K562 (cell line): ENCODE data around the gene PKDCC. TPM values are rescaled to one million over a fixed set of nuclear protein-coding genes. Genes with fewer than 3 reads are reported as not detected.

Experiments
- ATAC-seq: fragments of 200-7000 bp; cut with Tn5 transposase; 3 replicates; pipeline ENCODE4 v1.9.1; 2020; ENCODE audit warnings: moderate library complexity
- BruUV-seq: library from RNA; stranded (reverse); fragments of 400-500 nt; replicated peaks from 2 replicates; lab custom pipeline; 2021; lab: Mats Ljungman, UMichigan
- CTCF ChIA-PET: fragments of 300-600 bp; formaldehyde crosslinking; extraction: SDS; loops from one replicate; lab custom pipeline; 2021; ENCODE audit warnings: low intra/inter-chr PET ratio; lab: Yijun Ruan, JAX
- POLR2A ChIA-PET: fragments of 300-600, 350-650 bp; sonication (Branson Sonifier 250); formaldehyde crosslinking; extraction: SDS; loops from one replicate; lab custom pipeline; 2021; ENCODE audit warnings: antibody characterized with exemption, inconsistent platforms; lab: Yijun Ruan, JAX
- DNase-seq, 4 experiments: peaks; one replicate each; pipeline versions ENCODE4 v3.0.0 to v3.0.0-alpha.2; 2011 to 2018; ENCODE audit warnings: low spot score in 3 of 4, mixed read lengths in 3 of 4; ENCODE audit errors: extremely low read depth in 1 of 4
- FAIRE-seq: peaks from 2 replicates; lab custom pipeline; 2011; peaks lifted over from hg19 to GRCh38; lab: Jason Lieb, UNC
- H2AFZ ChIP-seq: 2 replicates; pipeline ENCODE4 v1.6.0; 2011; ENCODE audit warnings: low read depth, low read length, control low read depth, inconsistent platforms
- H3K27ac ChIP-seq: fragments of 200-600 bp; 3 replicates; pipeline ENCODE4 v1.8.0; 2011; ENCODE audit warnings: low read depth, mild to moderate bottlenecking, control low read depth, inconsistent platforms, low read length, moderate library complexity, mixed read lengths; ENCODE audit errors: extremely low read depth
- H3K27me3 ChIP-seq, 2 experiments: fragments of 300-600 bp in 1 of 2; 2 replicates in 1 of 2; 3 replicates in 1 of 2; pipeline versions ENCODE4 v1.6.0 to v1.8.0; 2011; ENCODE audit warnings: inconsistent platforms in 2 of 2, low read length in 2 of 2, mild to moderate bottlenecking in 1 of 2, mixed read lengths in 1 of 2, moderate library complexity in 1 of 2; ENCODE audit not compliant: control insufficient read depth in 2 of 2, insufficient read depth in 2 of 2
- H3K36me3 ChIP-seq: fragments of 300-600 bp; 3 replicates; pipeline ENCODE4 v1.8.0; 2011; ENCODE audit warnings: mild to moderate bottlenecking, low read length, inconsistent platforms; ENCODE audit not compliant: control insufficient read depth, insufficient read depth
- H3K4me1 ChIP-seq, 2 experiments: fragments of 200-600 bp in 1 of 2; replicated peaks in 1 of 2; 2 replicates in 1 of 2; 3 replicates in 1 of 2; pipeline versions ENCODE4 v1.5.1 to v1.8.0; 2011; ENCODE audit warnings: inconsistent platforms in 2 of 2, low read length in 2 of 2, mild to moderate bottlenecking in 1 of 2, mixed read lengths in 1 of 2, moderate library complexity in 1 of 2; ENCODE audit not compliant: control insufficient read depth in 2 of 2, insufficient read depth in 2 of 2
- H3K4me2 ChIP-seq: 2 replicates; pipeline ENCODE4 v1.6.1; 2011; ENCODE audit warnings: low read length, control low read depth, inconsistent platforms, mixed read lengths; ENCODE audit not compliant: insufficient read depth
- H3K4me3 ChIP-seq: fragments of 200-600 bp; sonication (generic), shearing (Covaris generic); 2 replicates; pipeline ENCODE4 v1.5.1; 2016; ENCODE audit warnings: control low read depth, inconsistent platforms
- H3K79me2 ChIP-seq: fragments of 200-600 bp; 3 replicates; pipeline ENCODE4 v1.8.0; 2011; ENCODE audit warnings: low read length, inconsistent platforms; ENCODE audit not compliant: control insufficient read depth, insufficient read depth
- H3K9ac ChIP-seq, 2 experiments: 2 replicates each; pipeline versions ENCODE4 v1.6.0 to v1.6.1; 2011; ENCODE audit warnings: low read depth in 2 of 2, low read length in 2 of 2, control low read depth in 1 of 2, inconsistent platforms in 1 of 2, mild to moderate bottlenecking in 1 of 2, mixed read lengths in 1 of 2; ENCODE audit not compliant: insufficient read depth in 1 of 2
- H3K9me1 ChIP-seq: one replicate; pipeline ENCODE4 v1.6.0; 2011; ENCODE audit warnings: inconsistent platforms, mild to moderate bottlenecking, low read length, moderate library complexity; ENCODE audit not compliant: control insufficient read depth, insufficient read depth
- H3K9me3 ChIP-seq: replicated peaks from 2 replicates; pipeline ENCODE4 v1.5.1; 2011; ENCODE audit warnings: low read depth, low read length, inconsistent platforms; ENCODE audit not compliant: control insufficient read depth, insufficient read depth
- H4K20me1 ChIP-seq: replicated peaks from 2 replicates; pipeline ENCODE4 v1.6.1; 2011; ENCODE audit warnings: low read length, inconsistent platforms, mixed read lengths; ENCODE audit not compliant: control insufficient read depth, insufficient read depth
- ARID1B ChIP-seq: fragments of 450-650 bp; IDR thresholded peaks from 2 replicates; pipeline ENCODE4 v1.6.1; 2016; ENCODE audit warnings: antibody characterized with exemption, mild to moderate bottlenecking, inconsistent platforms
- FOXP1 ChIP-seq: sonication (generic); formaldehyde crosslinking; IDR thresholded peaks from 2 replicates; pipeline ENCODE4 v1.8.0; 2022; ENCODE audit warnings: mild to moderate bottlenecking, missing genetic modification reagents
- LEF1 ChIP-seq: fragments of 450-650 bp; IDR thresholded peaks from 2 replicates; pipeline ENCODE4 v1.6.1; 2016; ENCODE audit warnings: mild to moderate bottlenecking
- SUPT5H ChIP-seq: fragments of 450-650 bp; IDR thresholded peaks from 2 replicates; pipeline ENCODE4 v1.6.1; 2016
- TAF7 ChIP-seq: fragments of 450-650 bp; IDR thresholded peaks from 2 replicates; pipeline ENCODE4 v1.6.1; 2016; ENCODE audit warnings: missing genetic modification characterization, missing compliant biosample characterization
- ZNF140 ChIP-seq: fragments of 250-450 bp; sonication (Bioruptor Pico); IDR thresholded peaks from 2 replicates; pipeline ENCODE4 v1.8.0; 2021; ENCODE audit warnings: moderate library complexity, mild to moderate bottlenecking, inconsistent platforms
- ZNF778 ChIP-seq: fragments of 450-650 bp; formaldehyde crosslinking; IDR thresholded peaks from 2 replicates; pipeline ENCODE4 v1.4.0; 2020; ENCODE audit warnings: mild to moderate bottlenecking, moderate library complexity
- WGBS: fragments of 100-300 bp; shearing (Covaris generic); methylation state at CpG from one replicate; pipeline ENCODE4 v1.1.6; 2016; ENCODE audit warnings: low coverage, mixed read lengths; ENCODE audit not compliant: insufficient coverage; ENCODE audit errors: missing lambda C conversion rate; 5-methylcytosine and 5-hydroxymethylcytosine counted together
- in situ Hi-C: fragments of 300-500 bp; cut with MboI; formaldehyde crosslinking; loops from 4 replicates; pipeline ENCODE4 v1.15.0; 2018; ENCODE audit warnings: inconsistent platforms, mixed read lengths
- intact Hi-C: fragments of 100-400 bp; cut with micrococcal nuclease; formaldehyde crosslinking; loops from 2 replicates; pipeline ENCODE4 v1.14.2; 2022
- polyA plus RNA-seq, 8 experiments: library from polyadenylated mRNA; depleted of rRNA in 4 of 8; stranded (reverse) in 5 of 8; unstranded in 3 of 8; fragments of >200 nt; fragmentation: Nextera tagmentation in 2 of 8; fragmentation: Illumina TruSeq in 1 of 8; extraction: Ambion mirVana in 2 of 8; extraction: Trizol in 1 of 8; gene quantifications; 2 replicates each; pipeline versions ENCODE4 v1.2.1 to v1.2.3, GENCODE V29; 2011 to 2014; ENCODE audit warnings: inconsistent platforms in 1 of 8, missing spikeins in 1 of 8
- total RNA-seq, 7 experiments: library from RNA; depleted of rRNA in 6 of 7; stranded (reverse); fragments of >200 nt in 6 of 7; fragmentation: Illumina TruSeq in 2 of 7; extraction: Trizol in 2 of 7; gene quantifications; 2 replicates each; pipeline versions ENCODE4 v1.2.1 to v1.2.3, GENCODE V29; 2011 to 2021; ENCODE audit warnings: low replicate concordance in 1 of 7

PKDCC gene
- total and polyA plus RNA-seq, 9 of the 15 experiments (the other 6 are each of a cell fraction or from before 2014, with no cell fraction given): 0.62 to 14.8 (median 1.3) TPM; not detected in 2

- H3K4me3 ChIP-seq: no peak overlapping the region
- no peak for FAIRE-seq
- 21% methylated on average over 24 of the region's 24 CpGs for WGBS
- no TSS peak for BruUV-seq
- DNase-seq: no peak
- ChIA-PET CTCF (interaction anchor here (0.6 kb wide), 1 partner anchor 35 kb away, joined by 3 read pairs; no protein-coding TSS in a partner anchor), POLR2A (interaction anchor here (0.9 kb wide), 1 partner anchor 15 kb away, joined by 3 read pairs; no protein-coding TSS in a partner anchor)
- no peak overlapping the region; a peak in 1 of 4 replicates for H3K9ac ChIP-seq
- H4K20me1 ChIP-seq: peaks cover 2% of the 10 kb centered on the region; the same call in 1 of the 2 replicates
- H2AFZ ChIP-seq: no peak overlapping the region
- in situ Hi-C loops: no loop called here
- TF ChIP-seq ZNF140 (CRISPR knock-in tag) (no peak), ZNF778 (no peak), TAF7 (no peak), LEF1 (no peak), ARID1B (no peak), FOXP1 (CRISPR knock-in tag) (no peak), SUPT5H (no peak)
- TF ChIP-seq, all 486 proteins: peak for 0
- H3K9me1 ChIP-seq: peaks cover 2% of the 10 kb centered on the region
- intact Hi-C loops: no loop called here
- H3K27ac ChIP-seq: no peak overlapping the region
- H3K4me2 ChIP-seq: no peak overlapping the region
- no peaks in the 10 kb centered on the region for H3K9me3 ChIP-seq
- no peaks in the 10 kb centered on the region for H3K79me2 ChIP-seq
- H3K27me3 ChIP-seq: peaks cover 8 to 68% of the 10 kb centered on the region in 2 experiments; a peak in 4 of 5 replicates
- peak; percentile 9; the same call in 1 of the 3 replicates for ATAC-seq
- H3K4me1 ChIP-seq: peaks cover under 1 to 8% of the 10 kb centered on the region in 2 experiments; a peak in 4 of 5 replicates
- H3K36me3 ChIP-seq: no peaks in the 10 kb centered on the region
Measured at GRCh38 chr2:42053791-42054701, 6.2 kb downstream of the PKDCC start.
